ENCODE data around the gene ODF4. TPM values are rescaled to one million over a fixed set of nuclear protein-coding genes. Genes with fewer than 3 reads are reported as not detected.
"Not testable (repeated sequence)": the region's sequence is repeated elsewhere in the genome, so short reads cannot be mapped to it uniquely, and the experiment has no call there.

Gene ODF4
- total and polyA plus RNA-seq, 4 donors: not detected

GRCh38 chr17:8345052-8345690 lies 5.5 kb downstream of the ODF4 start:
- H3K27ac ChIP-seq (ENCODE audit: low read depth in 1 of 2, low read length in 2 of 2): no peak overlapping the region
- H3K9ac ChIP-seq (ENCODE audit: low read depth in 1 of 2, low read length in 2 of 2): no peak overlapping the region
- H3K36me3 ChIP-seq (ENCODE audit: control insufficient read depth in 4 of 4, insufficient read depth in 3 of 4, low read depth in 1 of 4, low read length in 3 of 4): no peaks in the 10 kb centered on the region
- H3K4me1 ChIP-seq (ENCODE audit: control insufficient read depth in 4 of 4, insufficient read depth in 4 of 4, low read length in 3 of 4): no peaks in the 10 kb centered on the region
- no peak for DNase-seq (ENCODE audit: low spot score)
- WGBS: 50% methylated on average over 6 of the region's 6 CpGs
- TF ChIP-seq MAX (IDR thresholded peaks at IDR 0.05) (no peak), HNF4A (conservative IDR thresholded peaks at IDR 0.05) (no peak), REST (IDR thresholded peaks at IDR 0.05) (no peak), HNF4G (IDR thresholded peaks at IDR 0.05) (no peak), RAD21 (IDR thresholded peaks at IDR 0.05) (no peak), ATF3 (IDR thresholded peaks at IDR 0.05) (no peak), GABPA (IDR thresholded peaks at IDR 0.05 in 1 of 2, conservative IDR thresholded peaks at IDR 0.05 in 1 of 2) (no peak)
- no peaks in the 10 kb centered on the region for H3K9me3 ChIP-seq (ENCODE audit: control insufficient read depth in 4 of 4, low read length in 3 of 4)
- H3K4me3 ChIP-seq (ENCODE audit: low read depth in 1 of 3, low read length in 3 of 3): no peak overlapping the region
- H3K27me3 ChIP-seq (ENCODE audit: control insufficient read depth in 4 of 4, insufficient read depth in 4 of 4, low read length in 3 of 4): peaks cover 0 to 2% (median 0%) of the 10 kb centered on the region in 4 donors

- no peak for DNase-seq (ENCODE audit: low spot score)
- 43% methylated on average over 5 of the region's 5 CpGs for WGBS
- Histone ChIP-seq H3K27ac (ENCODE audit: low read depth in 1 of 2, low read length in 2 of 2) (no peak overlapping the region), H3K36me3 (ENCODE audit: control insufficient read depth in 4 of 4, insufficient read depth in 3 of 4, low read depth in 1 of 4, low read length in 3 of 4) (no peaks in the 10 kb centered on the region), H3K4me1 (ENCODE audit: control insufficient read depth in 4 of 4, insufficient read depth in 4 of 4, low read length in 3 of 4) (no peaks in the 10 kb centered on the region), H3K27me3 (ENCODE audit: control insufficient read depth in 4 of 4, insufficient read depth in 4 of 4, low read length in 3 of 4) (peaks cover 0 to 2% (median 0%) of the 10 kb centered on the region in 4 donors), H3K9ac (ENCODE audit: low read depth in 1 of 2, low read length in 2 of 2) (no peak overlapping the region), H3K9me3 (ENCODE audit: control insufficient read depth in 4 of 4, low read length in 3 of 4) (no peaks in the 10 kb centered on the region), H3K4me3 (ENCODE audit: low read depth in 1 of 3, low read length in 3 of 3) (no peak overlapping the region)
- TF ChIP-seq GABPA (IDR thresholded peaks at IDR 0.05 in 1 of 2, conservative IDR thresholded peaks at IDR 0.05 in 1 of 2) (no peak), REST (IDR thresholded peaks at IDR 0.05) (no peak), FOXA2 (IDR thresholded peaks at IDR 0.05) (no peak), HNF4A (conservative IDR thresholded peaks at IDR 0.05) (no peak), MAX (IDR thresholded peaks at IDR 0.05) (no peak), SP1 (IDR thresholded peaks at IDR 0.05) (no peak), NR2F2 (IDR thresholded peaks at IDR 0.05) (no peak), RAD21 (IDR thresholded peaks at IDR 0.05) (no peak), TAF1 (conservative IDR thresholded peaks at IDR 0.05) (no peak), YY1 (IDR thresholded peaks at IDR 0.05) (no peak)
These were observed 6.5 kb downstream of the ODF4 start for GRCh38 chr17:8345951-8346665.

DNA sequence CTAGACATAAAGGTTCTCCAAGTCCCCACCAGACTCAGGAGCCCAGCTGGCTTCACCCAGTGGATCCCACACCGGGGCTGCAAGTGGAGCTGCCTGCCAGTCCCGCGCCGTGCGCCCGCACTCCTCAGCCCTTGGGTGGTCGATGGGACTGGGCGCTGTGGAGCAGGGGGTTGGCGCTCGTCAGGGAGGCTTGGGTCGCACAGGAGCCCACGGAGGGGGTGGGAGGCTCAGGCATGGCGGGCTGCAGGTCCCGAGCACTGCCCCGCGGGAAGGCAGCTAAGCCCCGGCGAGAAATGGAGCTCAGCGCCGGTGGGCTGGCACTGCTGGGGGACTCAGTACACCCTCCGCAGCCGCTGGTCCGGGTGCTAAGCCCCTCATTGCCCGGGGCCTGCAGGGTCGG lies 7.4 kb downstream of the ODF4 start:
- DNase-seq (ENCODE audit: low spot score); H3K27me3 ChIP-seq (ENCODE audit: control insufficient read depth in 4 of 4, insufficient read depth in 4 of 4, low read length in 3 of 4); H3K36me3 ChIP-seq (ENCODE audit: control insufficient read depth in 4 of 4, insufficient read depth in 3 of 4, low read depth in 1 of 4, low read length in 3 of 4); H3K27ac ChIP-seq (ENCODE audit: low read depth in 1 of 2, low read length in 2 of 2); H3K4me1 ChIP-seq (ENCODE audit: control insufficient read depth in 4 of 4, insufficient read depth in 4 of 4, low read length in 3 of 4); H3K4me3 ChIP-seq (ENCODE audit: low read depth in 1 of 3, low read length in 3 of 3); H3K9me3 ChIP-seq (ENCODE audit: control insufficient read depth in 4 of 4, low read length in 3 of 4); H3K9ac ChIP-seq (ENCODE audit: low read depth in 1 of 2, low read length in 2 of 2): not testable (repeated sequence)
- WGBS: 50% methylated on average over 25 of the region's 25 CpGs

Data from liver (tissue), 9 donors.